HG03066 (cell line): ENCODE results near the gene ARHGEF28.

Experiments used
- ATAC-seq: cut with Tn5 transposase; IDR thresholded peaks from one replicate; pipeline ENCODE4 v1.9.1; 2021; ENCODE audit warnings: low read depth; ENCODE audit not compliant: unreplicated experiment

The ARHGEF28 gene

GRCh38 chr5:73915345-73915744 lies 289.3 kb downstream of the ARHGEF28 start:
- no peak for ATAC-seq

- no peak for ATAC-seq
These were observed 291.4 kb downstream of the ARHGEF28 start for GRCh38 chr5:73917433-73917832.

GRCh38 chr5:73917891-73918290 lies 291.9 kb downstream of the ARHGEF28 start:
- no peak for ATAC-seq

GRCh38 chr5:73918791-73919221 lies 292.8 kb downstream of the ARHGEF28 start:
- no peak for ATAC-seq

- ATAC-seq, result no peak
These were observed 295.7 kb downstream of the ARHGEF28 start for GRCh38 chr5:73921741-73922140.

GRCh38 chr5:73922224-73922623 lies 296.2 kb downstream of the ARHGEF28 start:
- no peak for ATAC-seq

- ATAC-seq, result no peak
These were observed 297.0 kb downstream of the ARHGEF28 start for GRCh38 chr5:73922875-73923557.

GRCh38 chr5:73928476-73929070 lies 302.6 kb downstream of the ARHGEF28 start:
- ATAC-seq, result no peak

- no peak for ATAC-seq
These were observed 309.7 kb downstream of the ARHGEF28 start for GRCh38 chr5:73935719-73936118.

- ATAC-seq, result no peak
These were observed 312.4 kb downstream of the ARHGEF28 start for GRCh38 chr5:73938280-73938937.

GRCh38 chr5:73938938-73939320 lies 312.9 kb downstream of the ARHGEF28 start:
- ATAC-seq, result no peak

- no peak for ATAC-seq
These were observed 313.6 kb downstream of the ARHGEF28 start for GRCh38 chr5:73939557-73939956.

GRCh38 chr5:73940026-73940425 lies 314.0 kb downstream of the ARHGEF28 start:
- no peak for ATAC-seq

GRCh38 chr5:73940801-73941200 lies 314.8 kb downstream of the ARHGEF28 start:
- ATAC-seq, result no peak

- no peak for ATAC-seq
These were observed 316.8 kb downstream of the ARHGEF28 start for GRCh38 chr5:73942783-73943182.

- no peak for ATAC-seq
These were observed 317.4 kb downstream of the ARHGEF28 start for GRCh38 chr5:73943397-73943796.

- ATAC-seq, result no peak
These were observed 318.6 kb downstream of the ARHGEF28 start for GRCh38 chr5:73944581-73944980.

GRCh38 chr5:73945505-73945904 lies 319.5 kb downstream of the ARHGEF28 start:
- ATAC-seq, result no peak

GRCh38 chr5:73946278-73946677 lies 320.3 kb downstream of the ARHGEF28 start:
- no peak for ATAC-seq

GRCh38 chr5:73946919-73947602 lies 321.1 kb downstream of the ARHGEF28 start:
- ATAC-seq, result no peak

- ATAC-seq, result no peak
These were observed 322.1 kb downstream of the ARHGEF28 start for GRCh38 chr5:73947906-73948640.
